Transverse colon (tissue), 4 donors: Measurements from ENCODE around the gene PLEKHG2. TPM values are rescaled to one million over a fixed set of nuclear protein-coding genes. Genes with fewer than 3 reads are reported as not detected.

Source experiments
- DNase-seq: peaks from one replicate; pipeline ENCODE4 v3.0.0-alpha.2; 2019
- H3K27ac ChIP-seq, 4 donors: fragments of 200-600 bp; sonication (generic); 2 replicates each; pipeline ENCODE4 v1.5.1; 2016 to 2018; ENCODE audit warnings: inconsistent platforms in 4 of 4
- H3K27me3 ChIP-seq: fragments of 200-600 bp; sonication (generic); 2 replicates; pipeline ENCODE4 v1.5.1; 2017; ENCODE audit warnings: inconsistent platforms
- H3K36me3 ChIP-seq, 4 donors: fragments of 200-600 bp; sonication (generic); 2 replicates each; pipeline ENCODE4 v1.5.1; 2017 to 2019; ENCODE audit warnings: inconsistent platforms in 4 of 4
- H3K4me1 ChIP-seq, 4 donors: fragments of 200-600 bp; sonication (generic); 2 replicates each; pipeline ENCODE4 v1.5.1; 2017 to 2020; ENCODE audit warnings: inconsistent platforms in 4 of 4
- H3K4me3 ChIP-seq, 4 donors: fragments of 200-600 bp; sonication (generic); 1 replicate in 1 of 4; 2 replicates in 3 of 4; pipeline versions ENCODE4 v1.5.1 to v1.6.1; 2017 to 2019; ENCODE audit warnings: inconsistent platforms in 4 of 4
- H3K9me3 ChIP-seq, 2 donors: fragments of 200-600 bp; sonication (generic); 2 replicates each; pipeline ENCODE4 v1.5.1; 2017 to 2019; ENCODE audit warnings: inconsistent platforms in 2 of 2
- CTCF ChIP-seq, 5 experiments: fragments of 200-600 bp in 3 of 5; fragments of 450-650 bp in 2 of 5; sonication (generic) in 3 of 5; IDR thresholded peaks; 1 replicate in 2 of 5; 2 replicates in 3 of 5; pipeline ENCODE4 v1.5.1; 2016 to 2017; ENCODE audit warnings: antibody characterized with exemption in 5 of 5, inconsistent platforms in 3 of 5, mild to moderate bottlenecking in 2 of 5, moderate library complexity in 1 of 5
- EP300 ChIP-seq: sonication (generic); formaldehyde crosslinking; IDR thresholded peaks from one replicate; pipeline ENCODE4 v1.6.1; 2017; ENCODE audit warnings: antibody characterized with exemption, low read depth
- POLR2A ChIP-seq: fragments of 450-650 bp; IDR thresholded peaks from one replicate; pipeline ENCODE4 v1.6.1; 2016; ENCODE audit warnings: antibody characterized with exemption, mild to moderate bottlenecking, moderate library complexity
- POLR2AphosphoS5 ChIP-seq, 3 donors: sonication (generic); formaldehyde crosslinking; IDR thresholded peaks; one replicate each; pipeline ENCODE4 v1.6.1; 2016; ENCODE audit warnings: antibody characterized with exemption in 3 of 3
- WGBS, 2 donors: methylation state at CpG; one replicate each; pipeline ENCODE4 v1.1.5; 2018; ENCODE audit warnings: low coverage in 1 of 2; 5-methylcytosine and 5-hydroxymethylcytosine counted together
- in situ Hi-C, 4 donors: fragments of 200-750 bp; cut with MboI; loops; one replicate each; pipeline versions ENCODE4 v1.15.0 to v1.15.1; 2017; ENCODE audit warnings: low sequenced_read_pairs in 3 of 4, low pct_ligation_motif_present in 1 of 4, low pct_unique_long_range_greater_than_20kb in 1 of 4
- intact Hi-C: fragments of 100-400 bp; cut with DNase I; formaldehyde crosslinking; loops from one replicate; pipeline ENCODE4 v1.15.1; 2023; ENCODE audit warnings: low total_unique reads
- total RNA-seq, 4 donors: library from RNA; depleted of rRNA; stranded (reverse); fragments of >200 nt; gene quantifications; one replicate each; pipeline ENCODE4 v1.1.0, GENCODE V29; 2016

Gene PLEKHG2
- total RNA-seq, 4 donors from 2014 or later, result 6.1 to 27.7 (median 11.9) TPM

- no peaks in the 10 kb centered on the region for H3K27me3 ChIP-seq
- 84% methylated on average over 14 of the region's 14 CpGs; no CpG with 5 or more reads in 1 of the 2 donors for WGBS, 2 donors
- H3K9me3 ChIP-seq, result no peaks in the 10 kb centered on the region
- no peak for DNase-seq
- in situ Hi-C loops (no loop called here), intact Hi-C loops (loop anchor here (5.0 kb wide), 1 partner anchor 1407 kb away; no protein-coding TSS in a partner anchor)
- peak overlapping the region in 1 of 4 donors; percentile 30 for H3K27ac ChIP-seq
- no peak overlapping the region for H3K4me3 ChIP-seq
- TF ChIP-seq POLR2AphosphoS5 (IDR thresholded peaks at IDR 0.05) (no peak), POLR2A (no peak), EP300 (no peak)
- peaks cover 0 to 69% (median 26%) of the 10 kb centered on the region in 4 donors for H3K36me3 ChIP-seq
- no peaks in the 10 kb centered on the region for H3K4me1 ChIP-seq
These were observed 32.5 kb upstream of the PLEKHG2 start for GRCh38 chr19:39379865-39380396.

- H3K9me3 ChIP-seq, result no peaks in the 10 kb centered on the region
- H3K36me3 ChIP-seq, result peaks cover 0 to 63% (median 26%) of the 10 kb centered on the region in 4 donors
- H3K27me3 ChIP-seq, result no peaks in the 10 kb centered on the region
- WGBS, 2 donors, result 98% methylated on average over 12 of the region's 17 CpGs; no CpG with 5 or more reads in 1 of the 2 donors
- H3K4me1 ChIP-seq, result no peaks in the 10 kb centered on the region
- intact Hi-C loops, result loop anchor here (5.0 kb wide), 1 partner anchor 1406 kb away; no protein-coding TSS in a partner anchor
- in situ Hi-C loops, result no loop called here
- no peak for DNase-seq
- H3K27ac ChIP-seq, result peak overlapping the region in 1 of 4 donors; percentile 30
- no peak overlapping the region for H3K4me3 ChIP-seq
- TF ChIP-seq CTCF (IDR thresholded peaks at IDR 0.05), result no peak
- no peak for TF ChIP-seq POLR2A
- no peak for TF ChIP-seq POLR2AphosphoS5 (IDR thresholded peaks at IDR 0.05)
These were observed 31.7 kb upstream of the PLEKHG2 start for GRCh38 chr19:39380521-39381502.

- in situ Hi-C loops, result no loop called here
- H3K4me3 ChIP-seq, result no peak overlapping the region
- no peaks in the 10 kb centered on the region for H3K4me1 ChIP-seq
- WGBS, 2 donors, result 80 to 81% methylated on average over 4 to 10 of the region's 10 CpGs
- H3K27me3 ChIP-seq, result no peaks in the 10 kb centered on the region
- H3K27ac ChIP-seq, result no peak overlapping the region
- DNase-seq, result no peak
- H3K9me3 ChIP-seq, result no peaks in the 10 kb centered on the region
- TF ChIP-seq POLR2AphosphoS5 (IDR thresholded peaks at IDR 0.05), result no peak
- TF ChIP-seq EP300, result no peak
- TF ChIP-seq CTCF (IDR thresholded peaks at IDR 0.05), result no peak
- TF ChIP-seq POLR2A, result no peak
- intact Hi-C loops, result loop anchor here (5.0 kb wide), 1 partner anchor 1405 kb away; no protein-coding TSS in a partner anchor
- peaks cover 0 to 52% (median 23%) of the 10 kb centered on the region in 4 donors for H3K36me3 ChIP-seq
These were observed 30.4 kb upstream of the PLEKHG2 start for GRCh38 chr19:39381910-39382611.

- intact Hi-C loops, result loop anchor here (5.0 kb wide), 1 partner anchor 1404 kb away; no protein-coding TSS in a partner anchor
- Histone ChIP-seq H3K27me3 (no peaks in the 10 kb centered on the region), H3K27ac (no peak overlapping the region), H3K4me1 (no peaks in the 10 kb centered on the region), H3K9me3 (no peaks in the 10 kb centered on the region), H3K4me3 (no peak overlapping the region), H3K36me3 (peaks cover 0 to 51% (median 19%) of the 10 kb centered on the region in 4 donors)
- 88 to 96% methylated on average over 4 to 18 of the region's 18 CpGs for WGBS, 2 donors
- in situ Hi-C loops, result no loop called here
- TF ChIP-seq POLR2AphosphoS5 (IDR thresholded peaks at IDR 0.05), result no peak
- TF ChIP-seq EP300, result no peak
- no peak for DNase-seq
These were observed 29.3 kb upstream of the PLEKHG2 start for GRCh38 chr19:39382991-39383828.
